Activated T-cell treated with anti-CD3 and anti-CD28 coated beads for 24 hours (primary cell): ENCODE results near the gene ZNF664.
A peak's percentile ranks its signal among the peaks of the same experiment; 100 is the strongest.

ENCODE experiments used
- DNase-seq: peaks from one replicate; pipeline ENCODE4 v3.0.0-alpha.2; 2020; ENCODE audit warnings: low read depth

Gene ZNF664

GRCh38 chr12:123958876-123959275, 14.1 kb upstream of the ZNF664 start:
- DNase-seq, result no peak

GRCh38 chr12:123960029-123960735, 12.8 kb upstream of the ZNF664 start:
- no peak for DNase-seq

GRCh38 chr12:123960856-123961255, 12.2 kb upstream of the ZNF664 start:
- no peak for DNase-seq

DNA sequence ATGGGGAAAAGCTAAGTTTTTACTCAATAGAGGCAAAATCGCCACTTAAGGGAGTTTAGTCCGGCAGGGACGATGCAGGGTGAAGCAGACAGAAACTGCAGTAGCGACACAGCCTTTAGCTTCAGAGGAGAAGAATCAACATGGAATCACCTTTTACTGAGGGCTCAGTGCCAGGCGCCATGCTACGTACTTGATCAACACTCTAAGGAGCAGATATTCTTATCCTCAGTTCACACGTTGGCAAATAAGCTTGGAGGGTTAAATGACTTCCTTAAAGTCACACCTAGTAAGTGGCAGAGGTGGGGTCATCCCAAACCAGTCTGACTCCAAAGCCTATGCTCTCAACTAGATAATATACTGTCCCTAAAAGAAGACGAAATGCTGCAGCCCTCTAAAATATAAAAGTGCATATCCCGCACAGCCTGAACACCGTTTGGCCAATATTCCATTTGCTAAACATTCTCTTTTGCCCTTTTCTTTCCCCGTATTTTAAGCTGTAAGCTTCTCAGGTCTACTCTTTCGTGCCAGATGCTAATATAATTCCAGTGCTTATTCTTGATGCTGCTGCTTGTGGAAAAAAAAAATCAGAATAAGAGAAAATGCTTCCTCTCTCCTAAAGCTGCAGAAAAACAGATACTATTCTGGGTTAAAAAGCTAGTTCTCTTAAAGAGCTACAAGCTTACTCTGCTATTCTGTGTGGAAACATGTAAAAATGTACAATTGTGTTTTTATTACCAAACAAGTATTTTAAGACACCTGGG, 11.2 kb upstream of the ZNF664 start:
- no peak for DNase-seq

GRCh38 chr12:123962513-123962912, 10.5 kb upstream of the ZNF664 start:
- no peak for DNase-seq

GRCh38 chr12:123963821-123964220, 9.2 kb upstream of the ZNF664 start:
- DNase-seq, result no peak

- DNase-seq, result no peak
Measured at GRCh38 chr12:123965382-123965781, 7.6 kb upstream of the ZNF664 start.

DNA sequence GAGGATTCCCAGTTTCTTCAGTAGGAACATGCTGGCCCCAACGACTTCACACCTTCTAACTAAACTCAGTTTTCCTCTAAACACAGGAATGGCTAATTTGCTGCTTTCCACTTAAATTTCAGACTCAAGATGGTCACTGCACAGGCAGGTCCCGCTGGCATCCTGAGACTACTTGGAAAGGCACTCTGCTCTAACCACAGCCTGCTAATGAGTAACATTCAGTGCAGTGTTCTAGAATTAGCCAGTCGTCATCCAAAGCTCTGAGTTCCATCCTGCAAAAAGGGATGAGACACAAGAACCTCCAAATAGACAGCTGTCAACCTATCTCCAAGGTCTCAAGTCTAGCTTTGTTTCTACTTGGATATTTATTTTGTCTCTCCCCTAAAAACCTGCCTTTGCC, 6.4 kb upstream of the ZNF664 start:
- DNase-seq, result no peak

DNA sequence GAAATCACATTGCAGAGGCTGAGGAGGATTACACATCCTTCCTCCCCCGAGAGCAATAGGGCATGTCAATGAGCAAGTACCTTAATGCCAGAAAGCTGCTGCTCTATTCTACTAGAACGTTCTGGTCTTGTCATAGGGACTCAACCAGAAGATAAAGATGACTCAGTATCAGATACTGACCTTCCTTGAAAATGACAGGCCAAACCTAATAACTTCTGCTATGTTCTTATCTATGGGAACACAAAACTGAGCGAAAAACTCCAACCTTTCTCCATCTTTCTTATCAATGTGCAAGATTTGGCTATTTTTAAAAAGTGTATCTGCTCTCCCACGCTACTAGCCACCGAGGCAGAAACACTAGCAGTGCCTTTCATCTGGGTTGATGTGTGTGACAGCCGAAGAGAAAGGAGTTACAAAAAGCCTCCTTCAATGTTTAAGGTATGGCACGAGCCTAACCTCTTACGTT, 5.9 kb upstream of the ZNF664 start:
- no peak for DNase-seq

DNA sequence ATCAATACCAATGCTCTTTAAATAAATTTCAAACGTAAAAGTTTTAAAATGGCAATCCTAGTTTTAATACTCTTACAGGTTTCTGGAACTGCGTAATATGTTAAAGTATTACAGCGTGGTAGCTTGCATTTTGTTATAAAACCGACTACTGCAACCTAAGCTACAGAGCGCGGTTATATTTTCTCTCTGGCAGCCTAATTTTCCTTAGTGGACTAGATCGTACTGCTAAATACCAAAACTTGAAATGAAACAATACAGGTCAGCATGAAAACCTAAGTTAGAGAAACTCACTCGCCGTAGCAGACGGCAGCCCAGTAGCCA, 1.6 kb upstream of the ZNF664 start:
- DNase-seq, result no peak

DNA sequence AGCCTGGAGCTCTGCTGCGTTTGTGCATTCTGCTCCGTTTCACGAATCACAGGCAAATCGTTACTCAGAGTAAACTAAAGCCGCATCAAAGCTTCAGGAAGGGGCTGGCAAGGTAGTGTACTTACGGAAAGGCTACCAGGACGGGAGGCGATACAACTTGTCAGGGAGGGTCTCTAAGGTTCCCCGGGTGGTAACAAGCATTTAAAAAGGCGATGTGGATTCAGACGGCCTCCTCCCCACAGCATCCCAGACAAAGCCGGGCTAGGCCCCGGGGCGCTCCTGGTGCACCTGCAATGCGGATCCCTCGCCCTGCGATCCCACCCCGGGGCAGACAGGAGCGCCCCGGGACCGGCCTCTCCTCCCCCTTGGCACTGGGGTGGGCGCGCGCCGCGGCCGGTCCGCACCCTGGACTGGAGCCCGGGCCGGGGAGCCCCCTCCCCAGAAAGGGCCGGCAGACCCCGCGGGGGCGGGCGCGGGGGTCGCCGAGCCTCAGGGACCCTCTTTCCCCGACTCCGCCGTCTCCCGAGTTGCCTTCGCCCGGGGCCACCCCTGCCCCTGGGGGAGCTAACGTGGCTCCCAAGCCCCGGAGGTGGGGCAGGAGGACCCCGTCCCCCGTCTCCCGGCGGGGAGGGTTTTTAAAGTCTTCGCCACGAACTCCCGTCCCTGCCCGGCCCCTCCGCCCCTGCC, 1.1 kb upstream of the ZNF664 start:
- DNase-seq, result peak; percentile 21

DNA sequence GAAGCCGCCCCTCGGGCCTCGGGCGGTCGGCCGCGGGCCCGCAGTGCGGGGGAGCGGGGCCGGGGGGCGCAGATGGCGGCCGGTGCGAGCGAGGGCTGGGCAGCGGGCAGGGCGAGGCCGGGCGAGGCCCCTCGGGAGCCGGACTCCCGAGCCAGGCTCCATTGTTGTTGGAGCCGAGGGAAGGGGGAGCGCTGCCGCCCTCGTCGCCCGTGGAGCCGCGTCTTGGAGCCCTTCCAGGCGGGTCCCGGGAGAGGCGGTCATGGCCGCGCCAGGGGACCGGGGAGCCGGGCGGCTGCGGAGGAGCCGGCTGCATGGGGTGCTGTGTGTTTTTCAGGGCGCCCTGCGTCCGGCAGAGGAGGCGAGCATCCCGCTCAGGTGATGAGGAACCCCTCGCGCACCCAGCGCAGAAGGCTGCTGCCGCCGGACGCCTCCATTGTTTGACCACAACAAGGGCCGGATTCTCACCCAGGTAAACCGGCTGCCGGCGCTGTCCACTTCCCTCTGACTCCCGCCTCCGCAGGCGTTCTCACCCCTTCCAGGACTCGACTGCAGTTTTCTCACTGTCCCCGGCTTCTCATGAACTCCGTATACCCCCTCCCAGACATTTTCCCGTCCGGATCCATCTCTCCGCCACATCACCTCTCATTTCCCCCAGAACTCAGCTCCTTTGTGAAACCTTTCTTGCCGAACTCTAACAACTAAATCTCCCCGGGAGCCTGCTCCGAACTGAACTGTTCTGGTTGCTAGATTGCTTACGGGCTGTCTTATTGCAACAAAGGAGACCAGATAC, 732 bp downstream of the ZNF664 start:
- no peak for DNase-seq

DNA sequence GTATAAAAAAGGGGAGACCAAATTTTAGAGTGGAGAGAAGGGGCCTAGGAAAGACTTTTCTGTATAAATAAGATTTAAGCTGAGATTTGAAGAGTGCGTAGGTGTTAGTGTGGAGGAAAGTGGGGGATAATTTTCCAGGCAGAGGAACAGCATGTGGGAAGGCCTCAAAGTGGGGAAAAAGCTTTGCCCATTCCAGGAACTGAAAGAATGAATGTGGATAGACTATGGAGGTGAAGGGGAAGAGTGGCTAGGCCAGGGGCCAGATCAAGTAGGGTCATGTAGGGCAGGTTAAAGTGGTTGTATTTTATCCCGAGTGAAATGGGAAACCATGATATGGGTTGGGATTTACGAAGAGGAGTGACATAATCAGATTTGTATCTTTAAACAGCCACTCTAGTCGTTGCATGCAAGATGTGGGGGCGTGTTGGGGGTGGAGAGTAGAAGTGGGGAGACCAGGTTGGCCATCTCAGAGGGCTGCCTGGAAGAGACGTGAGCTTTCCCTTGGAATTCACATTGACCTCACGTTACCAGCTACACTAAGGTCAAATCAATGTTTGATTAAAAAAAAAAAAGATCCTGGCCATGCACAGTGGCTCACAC, 3.3 kb downstream of the ZNF664 start:
- no peak for DNase-seq

- no peak for DNase-seq
Measured at GRCh38 chr12:123979566-123979965, 6.6 kb downstream of the ZNF664 start.

GRCh38 chr12:123982269-123982668, 9.3 kb downstream of the ZNF664 start:
- DNase-seq, result no peak

DNA sequence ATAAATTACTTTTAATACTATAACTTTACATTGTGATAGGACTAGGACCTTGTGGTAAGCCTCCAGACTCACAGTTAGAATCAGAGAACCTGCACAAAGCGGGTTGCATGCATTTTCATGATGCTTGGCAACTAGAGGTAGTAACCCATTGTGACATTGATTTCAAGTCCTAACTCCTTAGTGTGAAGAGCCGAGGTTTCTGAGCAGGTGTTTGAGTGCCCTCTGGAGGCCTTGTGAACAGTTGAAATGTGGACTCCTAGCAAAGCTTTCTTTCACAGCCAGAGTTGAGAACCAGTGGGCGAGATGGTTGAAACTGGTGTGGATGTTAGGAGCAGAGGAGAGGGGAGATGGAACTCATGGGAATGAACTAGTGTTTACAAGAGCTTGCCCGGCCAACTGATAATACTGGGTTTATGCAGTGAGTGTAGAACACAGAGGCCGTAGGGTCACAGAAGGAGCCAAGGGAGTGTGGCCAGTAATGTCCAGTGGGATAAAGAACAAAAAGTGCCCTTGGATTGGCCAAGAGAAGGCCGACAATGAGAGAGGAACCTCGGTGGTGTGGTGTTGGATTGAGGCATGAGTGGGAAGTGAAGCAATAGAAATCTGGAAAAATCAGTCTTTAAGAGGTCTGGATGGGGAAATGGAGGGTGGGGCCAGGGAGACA, 10.9 kb downstream of the ZNF664 start:
- DNase-seq, result peak; percentile 31

- no peak for DNase-seq
Measured at GRCh38 chr12:123984903-123985302, 11.9 kb downstream of the ZNF664 start.

DNA sequence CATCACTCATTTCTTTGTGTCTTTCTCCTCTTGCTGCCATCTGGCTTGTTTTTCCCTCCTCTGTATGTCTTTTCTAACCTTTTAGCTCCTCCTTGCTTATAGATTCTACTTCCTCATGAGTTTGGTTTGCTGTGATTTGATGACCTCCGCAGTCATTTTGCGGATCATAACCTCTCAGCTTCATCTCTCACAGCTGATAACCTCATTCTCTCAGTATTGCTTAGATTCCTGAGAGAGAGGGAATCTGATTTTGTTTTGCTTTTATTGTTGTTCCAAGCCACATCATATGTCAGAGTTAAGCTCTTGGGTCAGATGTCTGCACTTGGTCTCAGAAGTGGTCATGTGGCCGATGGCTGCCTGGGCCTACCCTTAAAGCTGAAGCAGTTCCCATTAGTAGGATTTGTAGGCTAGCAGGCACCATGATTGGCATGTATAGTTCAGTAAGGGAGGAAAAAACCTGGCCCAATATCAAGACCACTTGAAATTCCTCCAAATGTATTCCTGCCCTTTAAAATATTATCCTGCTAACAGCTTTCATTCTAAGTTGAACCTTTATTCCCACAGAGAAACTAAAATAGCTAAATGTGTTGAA, 13.5 kb downstream of the ZNF664 start:
- DNase-seq, result no peak

GRCh38 chr12:123987022-123987421, 14.0 kb downstream of the ZNF664 start:
- DNase-seq, result no peak

GRCh38 chr12:123989168-123989567, 16.2 kb downstream of the ZNF664 start:
- DNase-seq, result no peak

GRCh38 chr12:123989753-123990152, 16.7 kb downstream of the ZNF664 start:
- DNase-seq, result no peak
